DOHH2 (cell line): ENCODE measurements around the gene MRTFA.

Experiments used
- H3F3A ChIP-seq: fragments of 200-600 bp; sonication (generic), shearing (Covaris generic); 2 replicates; pipeline ENCODE4 v1.6.0; 2016; ENCODE audit warnings: antibody characterized with exemption, mild to moderate bottlenecking; ENCODE audit not compliant: control insufficient read depth, insufficient read depth
- H3K27ac ChIP-seq: fragments of 200-600 bp; sonication (generic); 2 replicates; pipeline ENCODE4 v1.5.1; 2014; ENCODE audit warnings: low read depth, mild to moderate bottlenecking, low read length, moderate library complexity
- H3K27me3 ChIP-seq: fragments of 200-600 bp; sonication (generic); 2 replicates; pipeline ENCODE4 v1.6.1; 2014; ENCODE audit warnings: mild to moderate bottlenecking, low read length, mixed read lengths; ENCODE audit not compliant: control insufficient read depth
- H3K36me3 ChIP-seq: fragments of 200-600 bp; sonication (generic); 2 replicates; pipeline ENCODE4 v1.6.1; 2014; ENCODE audit warnings: mild to moderate bottlenecking, low read length, moderate library complexity, mixed read lengths; ENCODE audit not compliant: control insufficient read depth
- H3K4me1 ChIP-seq: fragments of 200-600 bp; sonication (generic); 2 replicates; pipeline ENCODE4 v1.6.1; 2014; ENCODE audit warnings: mild to moderate bottlenecking, low read length, mixed read lengths; ENCODE audit not compliant: control insufficient read depth
- H3K4me2 ChIP-seq: fragments of 200-600 bp; sonication (generic); 2 replicates; pipeline ENCODE4 v1.6.0; 2014; ENCODE audit warnings: mild to moderate bottlenecking, low read length, moderate library complexity
- H3K4me3 ChIP-seq: fragments of 200-600 bp; sonication (generic); 2 replicates; pipeline ENCODE4 v1.5.1; 2014; ENCODE audit warnings: mild to moderate bottlenecking, low read length, mixed read lengths
- H3K79me2 ChIP-seq: fragments of 200-600 bp; sonication (generic); 2 replicates; pipeline ENCODE4 v1.6.1; 2014; ENCODE audit warnings: mild to moderate bottlenecking, low read length, mixed read lengths; ENCODE audit not compliant: control insufficient read depth
- H3K9me2 ChIP-seq: fragments of 200-600 bp; sonication (generic); replicated peaks from 2 replicates; pipeline ENCODE4 v1.6.1; 2014; ENCODE audit warnings: mild to moderate bottlenecking, low read length, mixed read lengths; ENCODE audit not compliant: control insufficient read depth
- H3K9me3 ChIP-seq: fragments of 200-600 bp; sonication (generic); 2 replicates; pipeline ENCODE4 v1.6.1; 2014; ENCODE audit warnings: antibody characterized with exemption, low read length, mixed read lengths; ENCODE audit not compliant: control insufficient read depth, insufficient read depth
- H4K20me1 ChIP-seq: fragments of 200-600 bp; sonication (generic); 2 replicates; pipeline ENCODE4 v1.6.0; 2014; ENCODE audit warnings: low read depth, mild to moderate bottlenecking, antibody characterized with exemption, low read length, moderate library complexity; ENCODE audit not compliant: control insufficient read depth, insufficient read depth
- CTCF ChIP-seq: fragments of 200-600 bp; sonication (generic); IDR thresholded peaks from one replicate; pipeline ENCODE4 v1.5.1; 2014; ENCODE audit warnings: antibody characterized with exemption, mild to moderate bottlenecking, low read depth, low read length; ENCODE audit not compliant: poor library complexity, severe bottlenecking
- EZH2phosphoT487 ChIP-seq: fragments of 200-600 bp; sonication (generic); IDR thresholded peaks from 2 replicates; pipeline ENCODE4 v1.6.1; 2017; ENCODE audit warnings: borderline replicate concordance, mild to moderate bottlenecking, antibody characterized with exemption, low read length, moderate library complexity, mixed read lengths

The MRTFA gene

GRCh38 chr22:40544758-40545157, 91.8 kb downstream of the MRTFA start:
- H3K36me3 ChIP-seq, result no peaks in the 10 kb centered on the region
- no peaks in the 10 kb centered on the region for H3K4me1 ChIP-seq
- peaks cover 6% of the 10 kb centered on the region; the same call in 1 of the 2 replicates for H3K79me2 ChIP-seq
- H3K27ac ChIP-seq, result no peak overlapping the region
- no peak overlapping the region for H3K4me3 ChIP-seq
- no peak overlapping the region for H3K4me2 ChIP-seq
- H3F3A ChIP-seq, result no peaks in the 10 kb centered on the region
- TF ChIP-seq CTCF, result no peak
- no peak for TF ChIP-seq EZH2phosphoT487
- no peaks in the 10 kb centered on the region for H4K20me1 ChIP-seq
- no peaks in the 10 kb centered on the region for H3K9me3 ChIP-seq
- no peaks in the 10 kb centered on the region for H3K27me3 ChIP-seq
- H3K9me2 ChIP-seq, result no peaks in the 10 kb centered on the region

- H3K79me2 ChIP-seq, result peaks cover 6% of the 10 kb centered on the region; the same call in 1 of the 2 replicates
Measured at GRCh38 chr22:40542821-40543540, 93.5 kb downstream of the MRTFA start.

GRCh38 chr22:40541300-40541699, 95.2 kb downstream of the MRTFA start:
- H4K20me1 ChIP-seq, result no peaks in the 10 kb centered on the region
- TF ChIP-seq CTCF (no peak), EZH2phosphoT487 (no peak)
- peaks cover 3% of the 10 kb centered on the region; the same call in 1 of the 2 replicates for H3F3A ChIP-seq
- H3K4me2 ChIP-seq, result no peak overlapping the region
- no peak overlapping the region for H3K4me3 ChIP-seq
- H3K9me2 ChIP-seq, result no peaks in the 10 kb centered on the region
- H3K79me2 ChIP-seq, result peaks cover 6% of the 10 kb centered on the region; the same call in 1 of the 2 replicates
- no peaks in the 10 kb centered on the region for H3K4me1 ChIP-seq
- H3K9me3 ChIP-seq, result no peaks in the 10 kb centered on the region
- no peak overlapping the region for H3K27ac ChIP-seq
- no peaks in the 10 kb centered on the region for H3K27me3 ChIP-seq
- H3K36me3 ChIP-seq, result no peaks in the 10 kb centered on the region

More at GRCh38 chr22:40542821-40543540, 93.5 kb downstream of the MRTFA start:
- Histone ChIP-seq H3K36me3 (no peaks in the 10 kb centered on the region), H3K27me3 (no peaks in the 10 kb centered on the region), H3K9me2 (no peaks in the 10 kb centered on the region), H3K9me3 (no peaks in the 10 kb centered on the region), H3K4me1 (no peaks in the 10 kb centered on the region), H4K20me1 (no peaks in the 10 kb centered on the region), H3K27ac (no peak overlapping the region), H3K4me2 (no peak overlapping the region), H3F3A (peaks cover 3% of the 10 kb centered on the region; the same call in 1 of the 2 replicates), H3K4me3 (no peak overlapping the region)
- TF ChIP-seq EZH2phosphoT487, result no peak
- no peak for TF ChIP-seq CTCF
